HepG2 (cell line): ENCODE data around the gene TRNT1. TPM values are rescaled to one million over a fixed set of nuclear protein-coding genes. Genes with fewer than 3 reads are reported as not detected.
A peak's percentile ranks its signal among the peaks of the same experiment; 100 is the strongest.

ENCODE experiments used
- ATF7 ChIP-seq, 2 experiments: fragments of 450-650 bp in 1 of 2; sonication (generic) in 1 of 2; formaldehyde crosslinking in 1 of 2; IDR thresholded peaks; 2 replicates each; pipeline versions ENCODE4 v1.4.0 to v1.6.1; 2016 to 2020; ENCODE audit warnings: antibody characterized with exemption in 1 of 2, mild to moderate bottlenecking in 1 of 2, missing genetic modification reagents in 1 of 2
- GATAD1 ChIP-seq: IDR thresholded peaks from 2 replicates; pipeline ENCODE4 v1.6.1; 2016; ENCODE audit warnings: missing genetic modification reagents, missing compliant biosample characterization
- KDM2A ChIP-seq: sonication (generic); formaldehyde crosslinking; IDR thresholded peaks from 2 replicates; pipeline ENCODE4 v1.4.0; 2020; ENCODE audit warnings: low read depth, missing genetic modification reagents, borderline replicate concordance
- NBN ChIP-seq: fragments of 450-650 bp; conservative IDR thresholded peaks from 2 replicates; pipeline ENCODE4 v1.6.1; 2017
- TGIF2 ChIP-seq: IDR thresholded peaks from 2 replicates; pipeline ENCODE4 v1.6.1; 2016; ENCODE audit warnings: control low read depth, missing compliant biosample characterization
- UBTF ChIP-seq: sonication (generic); formaldehyde crosslinking; IDR thresholded peaks from 2 replicates; pipeline ENCODE4 v1.4.0; 2020; ENCODE audit warnings: mild to moderate bottlenecking, missing genetic modification reagents
- ZKSCAN8 ChIP-seq: IDR thresholded peaks from 2 replicates; pipeline ENCODE4 v1.6.1; 2016; ENCODE audit warnings: borderline replicate concordance, missing genetic modification reagents, missing compliant biosample characterization
- ZNF333 ChIP-seq: sonication (generic); formaldehyde crosslinking; IDR thresholded peaks from 2 replicates; pipeline ENCODE4 v1.4.0; 2020; ENCODE audit warnings: mild to moderate bottlenecking, missing genetic modification reagents, borderline replicate concordance
- ZNF430 ChIP-seq: sonication (generic); formaldehyde crosslinking; IDR thresholded peaks from 2 replicates; pipeline ENCODE4 v1.9.0; 2021; ENCODE audit warnings: mild to moderate bottlenecking, missing genetic modification reagents
- ZNF646 ChIP-seq: sonication (generic); formaldehyde crosslinking; IDR thresholded peaks from 2 replicates; pipeline ENCODE4 v1.9.0; 2021; ENCODE audit warnings: mild to moderate bottlenecking, missing genetic modification reagents
- ZSCAN31 ChIP-seq: sonication (generic); formaldehyde crosslinking; IDR thresholded peaks from 2 replicates; pipeline ENCODE4 v1.5.0; 2020; ENCODE audit warnings: low read depth, mild to moderate bottlenecking, missing genetic modification reagents
- polyA plus RNA-seq, 8 experiments: library from polyadenylated mRNA; depleted of rRNA in 3 of 8; stranded (reverse) in 7 of 8; unstranded in 1 of 8; fragments of >200 nt; fragmentation: Illumina TruSeq in 4 of 8; extraction: Trizol in 4 of 8; gene quantifications; 2 replicates each; pipeline versions ENCODE4 v1.2.1 to v1.2.3, GENCODE V29; 2011 to 2016; ENCODE audit warnings: low read depth in 4 of 8, missing spikeins in 1 of 8, mixed read lengths in 1 of 8; ENCODE audit not compliant: insufficient read depth in 1 of 8
- total RNA-seq, 5 experiments: library from RNA; depleted of rRNA; stranded (reverse); fragments of >200 nt; fragmentation: Illumina TruSeq; extraction: Trizol; gene quantifications; 2 replicates each; pipeline ENCODE4 v1.2.3, GENCODE V29; 2016; ENCODE audit warnings: low read depth in 1 of 5
- TF ChIP-seq, protein P1 (sequence below): sonication (generic); formaldehyde crosslinking; IDR thresholded peaks from 2 replicates; pipeline ENCODE4 v1.8.0; 2022; ENCODE audit warnings: mild to moderate bottlenecking, missing genetic modification reagents, moderate library complexity
- TF ChIP-seq, protein P2 (sequence below): sonication (generic); formaldehyde crosslinking; IDR thresholded peaks from 2 replicates; pipeline ENCODE4 v1.4.0; 2020; ENCODE audit warnings: missing genetic modification reagents, borderline replicate concordance
- TF ChIP-seq, protein P3 (sequence below): sonication (generic); IDR thresholded peaks from 2 replicates; pipeline ENCODE4 v1.6.1; 2016; ENCODE audit warnings: low read depth, borderline replicate concordance

Gene TRNT1
- total and polyA plus RNA-seq, 2 of the 13 experiments (the other 11 are each of a cell fraction or from before 2014, with no cell fraction given): 9.4 to 27.7 TPM

DNA sequence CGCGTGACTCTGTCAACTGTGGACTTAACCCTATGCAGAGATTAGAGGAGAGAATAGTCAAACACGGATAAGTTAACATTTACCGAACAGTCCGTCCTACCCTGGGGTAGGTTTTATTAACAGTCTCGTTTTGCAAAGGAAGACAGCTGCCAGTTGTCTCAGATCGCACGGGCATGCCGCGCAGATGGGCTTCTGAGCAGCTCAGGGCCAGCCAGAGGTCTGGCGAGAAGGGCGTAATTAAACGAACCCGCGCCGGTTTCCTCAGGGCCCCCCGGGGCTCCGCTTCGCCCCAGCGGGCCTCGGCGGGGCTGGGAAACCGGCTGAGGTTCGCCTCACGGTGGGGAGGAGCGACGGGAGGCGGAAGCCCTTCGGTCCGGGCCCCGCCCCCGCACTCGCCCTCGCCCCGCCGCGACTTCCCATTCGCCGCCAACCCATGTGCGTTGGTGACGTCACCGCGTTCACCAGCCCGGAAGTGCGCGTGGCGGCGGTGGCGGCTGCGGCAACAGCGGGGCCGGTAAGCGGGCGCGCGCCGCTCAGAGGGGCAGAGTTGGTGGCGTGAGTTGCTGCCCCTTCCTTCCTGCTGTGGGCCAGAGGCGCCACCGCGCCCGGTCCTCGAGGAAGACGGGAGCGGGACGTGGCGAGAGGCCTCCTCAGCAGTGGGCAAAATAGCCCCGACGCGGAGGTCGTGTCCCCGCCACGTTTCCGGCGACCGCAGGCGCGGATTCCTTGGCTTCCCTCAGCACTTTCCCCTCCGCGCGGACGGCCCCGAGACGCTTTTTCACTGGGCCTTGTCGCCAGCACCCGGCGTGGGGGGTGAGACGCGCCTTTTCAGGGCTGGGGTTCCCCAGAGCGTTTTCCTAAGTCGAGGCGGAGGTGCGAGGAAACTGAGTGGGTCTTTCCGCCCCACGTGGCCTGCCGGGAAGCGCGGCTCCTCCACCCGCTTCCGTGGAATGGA is at the start of gene TRNT1 (continued):
- peak; percentile 73 for TF ChIP-seq UBTF
- peak; percentile 81 for TF ChIP-seq GATAD1 (CRISPR knock-in tag)
- no peak for TF ChIP-seq ZNF430 (CRISPR knock-in tag)
- peak; percentile 99 for TF ChIP-seq ATF7 (IDR thresholded peaks at IDR 0.05)
- TF ChIP-seq ATF7 (CRISPR knock-in tag; IDR thresholded peaks at IDR 0.05): peak; percentile 97
- TF ChIP-seq ZSCAN31 (CRISPR knock-in tag): 0 out of 2 replicates have a peak, but pooled peaks have one; percentile 50
- TF ChIP-seq, protein P1, sequence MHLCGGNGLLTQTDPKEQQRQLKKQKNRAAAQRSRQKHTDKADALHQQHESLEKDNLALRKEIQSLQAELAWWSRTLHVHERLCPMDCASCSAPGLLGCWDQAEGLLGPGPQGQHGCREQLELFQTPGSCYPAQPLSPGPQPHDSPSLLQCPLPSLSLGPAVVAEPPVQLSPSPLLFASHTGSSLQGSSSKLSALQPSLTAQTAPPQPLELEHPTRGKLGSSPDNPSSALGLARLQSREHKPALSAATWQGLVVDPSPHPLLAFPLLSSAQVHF (CRISPR knock-in tag): peak; percentile 80
- TF ChIP-seq KDM2A (CRISPR knock-in tag): peak; percentile 90; the same call in 1 of the 2 replicates
- peak; percentile 81 for TF ChIP-seq TGIF2 (CRISPR knock-in tag)
- TF ChIP-seq ZNF646 (CRISPR knock-in tag): no peak
- TF ChIP-seq, protein P2, sequence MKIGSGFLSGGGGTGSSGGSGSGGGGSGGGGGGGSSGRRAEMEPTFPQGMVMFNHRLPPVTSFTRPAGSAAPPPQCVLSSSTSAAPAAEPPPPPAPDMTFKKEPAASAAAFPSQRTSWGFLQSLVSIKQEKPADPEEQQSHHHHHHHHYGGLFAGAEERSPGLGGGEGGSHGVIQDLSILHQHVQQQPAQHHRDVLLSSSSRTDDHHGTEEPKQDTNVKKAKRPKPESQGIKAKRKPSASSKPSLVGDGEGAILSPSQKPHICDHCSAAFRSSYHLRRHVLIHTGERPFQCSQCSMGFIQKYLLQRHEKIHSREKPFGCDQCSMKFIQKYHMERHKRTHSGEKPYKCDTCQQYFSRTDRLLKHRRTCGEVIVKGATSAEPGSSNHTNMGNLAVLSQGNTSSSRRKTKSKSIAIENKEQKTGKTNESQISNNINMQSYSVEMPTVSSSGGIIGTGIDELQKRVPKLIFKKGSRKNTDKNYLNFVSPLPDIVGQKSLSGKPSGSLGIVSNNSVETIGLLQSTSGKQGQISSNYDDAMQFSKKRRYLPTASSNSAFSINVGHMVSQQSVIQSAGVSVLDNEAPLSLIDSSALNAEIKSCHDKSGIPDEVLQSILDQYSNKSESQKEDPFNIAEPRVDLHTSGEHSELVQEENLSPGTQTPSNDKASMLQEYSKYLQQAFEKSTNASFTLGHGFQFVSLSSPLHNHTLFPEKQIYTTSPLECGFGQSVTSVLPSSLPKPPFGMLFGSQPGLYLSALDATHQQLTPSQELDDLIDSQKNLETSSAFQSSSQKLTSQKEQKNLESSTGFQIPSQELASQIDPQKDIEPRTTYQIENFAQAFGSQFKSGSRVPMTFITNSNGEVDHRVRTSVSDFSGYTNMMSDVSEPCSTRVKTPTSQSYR (CRISPR knock-in tag): no peak
- TF ChIP-seq ZNF333 (CRISPR knock-in tag): no peak
- peak; percentile 15 for TF ChIP-seq ZKSCAN8
- no peak for TF ChIP-seq NBN
- TF ChIP-seq, protein P3, sequence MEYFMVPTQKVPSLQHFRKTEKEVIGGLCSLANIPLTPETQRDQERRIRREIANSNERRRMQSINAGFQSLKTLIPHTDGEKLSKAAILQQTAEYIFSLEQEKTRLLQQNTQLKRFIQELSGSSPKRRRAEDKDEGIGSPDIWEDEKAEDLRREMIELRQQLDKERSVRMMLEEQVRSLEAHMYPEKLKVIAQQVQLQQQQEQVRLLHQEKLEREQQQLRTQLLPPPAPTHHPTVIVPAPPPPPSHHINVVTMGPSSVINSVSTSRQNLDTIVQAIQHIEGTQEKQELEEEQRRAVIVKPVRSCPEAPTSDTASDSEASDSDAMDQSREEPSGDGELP: 0 out of 2 replicates have a peak, but pooled peaks have one; percentile 3
